SK-N-SH (cell line): ENCODE measurements around the gene PFKFB1. TPM values are rescaled to one million over a fixed set of nuclear protein-coding genes. Genes with fewer than 3 reads are reported as not detected.

ENCODE experiments used
- CTCF ChIA-PET: fragments of 300-600, 350-600 bp; formaldehyde crosslinking; extraction: SDS; loops from one replicate; lab custom pipeline; 2021; lab: Yijun Ruan, JAX
- POLR2A ChIA-PET: fragments of 350-600 bp; sonication (Branson Sonifier 250); formaldehyde crosslinking; extraction: SDS; loops from one replicate; lab custom pipeline; 2020; ENCODE audit warnings: antibody characterized with exemption, inconsistent platforms; lab: Yijun Ruan, JAX
- DNase-seq: peaks from one replicate; pipeline ENCODE4 v3.0.0; 2012
- H2AFZ ChIP-seq: fragments of 200-600 bp; sonication (generic); 2 replicates; pipeline ENCODE4 v1.8.1; 2016; ENCODE audit warnings: antibody characterized with exemption, mild to moderate bottlenecking, low read depth
- H3F3A ChIP-seq: fragments of 200-600 bp; sonication (generic); replicated peaks from 2 replicates; pipeline ENCODE3; 2016; ENCODE audit warnings: antibody characterized with exemption, mild to moderate bottlenecking; ENCODE audit not compliant: insufficient read depth
- H3K27ac ChIP-seq, 2 experiments: fragments of 200-500 bp in 1 of 2; fragments of 200-600 bp in 1 of 2; sonication (Bioruptor generic) in 1 of 2; sonication (generic), shearing (Covaris generic) in 1 of 2; 2 replicates each; pipeline versions ENCODE4 v1.5.1 to v1.6.1; 2014 to 2016; ENCODE audit warnings: low read depth in 2 of 2, inconsistent platforms in 1 of 2, low read length in 1 of 2, mild to moderate bottlenecking in 1 of 2, mixed read lengths in 1 of 2
- H3K27me3 ChIP-seq: fragments of 200-600 bp; sonication (generic), shearing (Covaris generic); 2 replicates; pipeline ENCODE4 v1.6.1; 2016; ENCODE audit warnings: mixed run types; ENCODE audit not compliant: insufficient read depth
- H3K36me3 ChIP-seq, 2 experiments: fragments of 200-500 bp in 1 of 2; fragments of 200-600 bp in 1 of 2; sonication (Bioruptor generic) in 1 of 2; sonication (generic) in 1 of 2; replicated peaks in 1 of 2; 2 replicates each; pipeline versions ENCODE3 to v1.5.1; 2014 to 2016; ENCODE audit warnings: low read length in 1 of 2, mild to moderate bottlenecking in 1 of 2; ENCODE audit not compliant: insufficient read depth in 2 of 2, control insufficient read depth in 1 of 2
- H3K4me1 ChIP-seq, 2 experiments: fragments of 200-500 bp in 1 of 2; fragments of 200-600 bp in 1 of 2; sonication (Bioruptor generic) in 1 of 2; sonication (generic), shearing (Covaris generic) in 1 of 2; 2 replicates each; pipeline versions ENCODE4 v1.5.1 to v1.6.1; 2014 to 2016; ENCODE audit warnings: low read depth in 1 of 2, low read length in 1 of 2, mixed run types in 1 of 2; ENCODE audit not compliant: insufficient read depth in 2 of 2, control insufficient read depth in 1 of 2
- H3K4me2 ChIP-seq: fragments of 200-600 bp; sonication (generic), shearing (Covaris generic); 2 replicates; pipeline ENCODE4 v1.6.1; 2017; ENCODE audit warnings: mixed run types
- H3K4me3 ChIP-seq, 2 experiments: fragments of 200-500 bp in 1 of 2; fragments of 200-600 bp in 1 of 2; sonication (Bioruptor generic) in 1 of 2; sonication (generic), shearing (Covaris generic) in 1 of 2; 2 replicates each; pipeline versions ENCODE4 v1.5.1 to v1.8.1; 2014 to 2016; ENCODE audit warnings: low read depth in 2 of 2, inconsistent platforms in 1 of 2, low read length in 1 of 2, mild to moderate bottlenecking in 1 of 2, mixed read lengths in 1 of 2, moderate library complexity in 1 of 2
- H3K79me2 ChIP-seq: fragments of 200-600 bp; sonication (generic); 2 replicates; pipeline ENCODE4 v1.8.1; 2017; ENCODE audit warnings: mild to moderate bottlenecking; ENCODE audit not compliant: insufficient read depth
- H3K9ac ChIP-seq: fragments of 200-600 bp; sonication (generic); 2 replicates; pipeline ENCODE4 v1.6.1; 2017; ENCODE audit warnings: mixed run types
- H3K9me2 ChIP-seq: fragments of 200-600 bp; sonication (generic); 2 replicates; pipeline ENCODE4 v1.6.1; 2017; ENCODE audit warnings: mixed run types
- H3K9me3 ChIP-seq: fragments of 200-600 bp; sonication (generic); 2 replicates; pipeline ENCODE4 v1.6.1; 2017; ENCODE audit warnings: mixed run types, mild to moderate bottlenecking, moderate library complexity
- H4K20me1 ChIP-seq: fragments of 200-600 bp; sonication (generic); 2 replicates; pipeline ENCODE4 v1.6.1; 2017; ENCODE audit warnings: mild to moderate bottlenecking, mixed run types; ENCODE audit not compliant: insufficient read depth
- EP300 ChIP-seq, 2 experiments: IDR thresholded peaks; 2 replicates each; pipeline versions ENCODE4 v1.4.0 to v1.6.1; 2012; ENCODE audit warnings: borderline replicate concordance in 1 of 2, low read depth in 1 of 2, low read length in 1 of 2
- EZH2phosphoT487 ChIP-seq: fragments of 200-600 bp; sonication (generic); IDR thresholded peaks from 2 replicates; pipeline ENCODE4 v1.6.1; 2017; ENCODE audit warnings: low read depth, mixed run types, mild to moderate bottlenecking, antibody characterized with exemption, moderate library complexity, borderline replicate concordance
- FOSL2 ChIP-seq: IDR thresholded peaks from 2 replicates; pipeline ENCODE4 v1.4.0; 2012; ENCODE audit warnings: low read depth, mild to moderate bottlenecking, moderate library complexity, borderline replicate concordance
- FOXM1 ChIP-seq: IDR thresholded peaks from 2 replicates; pipeline ENCODE4 v1.4.0; 2012; ENCODE audit warnings: low read depth, mild to moderate bottlenecking
- GABPA ChIP-seq: IDR thresholded peaks from 2 replicates; pipeline ENCODE4 v1.4.0; 2012; ENCODE audit warnings: low read depth, mild to moderate bottlenecking
- MAX ChIP-seq: IDR thresholded peaks from 2 replicates; pipeline ENCODE4 v1.4.0; 2012; ENCODE audit warnings: low read depth
- MEF2A ChIP-seq: IDR thresholded peaks from 2 replicates; pipeline ENCODE4 v1.4.0; 2012; ENCODE audit warnings: low read depth, borderline replicate concordance
- NRF1 ChIP-seq: IDR thresholded peaks from 2 replicates; pipeline ENCODE4 v1.6.1; 2012; ENCODE audit warnings: low read depth, mild to moderate bottlenecking, low read length
- RAD21 ChIP-seq: IDR thresholded peaks from 2 replicates; pipeline ENCODE4 v1.6.1; 2012; ENCODE audit warnings: mild to moderate bottlenecking, low read length
- RCOR1 ChIP-seq: fragments of 150-350 bp; IDR thresholded peaks from 2 replicates; pipeline ENCODE4 v1.6.1; 2017; ENCODE audit warnings: antibody characterized with exemption, low read length
- RFX5 ChIP-seq: IDR thresholded peaks from 2 replicates; pipeline ENCODE4 v1.6.1; 2012; ENCODE audit warnings: mild to moderate bottlenecking, improper control_type of control experiment, low read length
- RXRA ChIP-seq: IDR thresholded peaks from 2 replicates; pipeline ENCODE4 v1.4.0; 2012; ENCODE audit warnings: low read depth, mild to moderate bottlenecking, borderline replicate concordance
- SIN3A ChIP-seq: IDR thresholded peaks from 2 replicates; pipeline ENCODE4 v1.6.1; 2012; ENCODE audit warnings: low read depth, mild to moderate bottlenecking, low read length, moderate library complexity, borderline replicate concordance
- SMC3 ChIP-seq: IDR thresholded peaks from 2 replicates; pipeline ENCODE4 v1.6.1; 2012; ENCODE audit warnings: low read depth, low read length, improper control_type of control experiment
- TAF1 ChIP-seq: IDR thresholded peaks from 2 replicates; pipeline ENCODE4 v1.6.1; 2012; ENCODE audit warnings: low read depth, mild to moderate bottlenecking, low read length, moderate library complexity, borderline replicate concordance
- USF1 ChIP-seq: IDR thresholded peaks from 2 replicates; pipeline ENCODE4 v1.4.0; 2012; ENCODE audit warnings: low read depth, borderline replicate concordance
- ZBTB33 ChIP-seq: IDR thresholded peaks from 2 replicates; pipeline ENCODE4 v1.4.0; 2012; ENCODE audit warnings: low read depth, borderline replicate concordance
- WGBS: methylation state at CpG from one replicate; pipeline ENCODE4 v1.1.6; 2017; ENCODE audit warnings: low lambda C conversion rate; 5-methylcytosine and 5-hydroxymethylcytosine counted together
- polyA plus RNA-seq, 3 experiments: library from polyadenylated mRNA; depleted of rRNA; stranded (reverse); fragments of >200 nt; gene quantifications; 2 replicates each; pipeline ENCODE4 v1.2.3, GENCODE V29; 2012

The PFKFB1 gene
- polyA plus RNA-seq, 1 of the 3 experiments (the other 2 are of a cell fraction), result 0.12 TPM

GRCh38 chrX:54931107-54931506 lies 62.9 kb downstream of the PFKFB1 start:
- TF ChIP-seq GABPA, result no peak
- TF ChIP-seq TAF1, result no peak
- TF ChIP-seq MEF2A, result no peak
- TF ChIP-seq RXRA, result no peak
- no peak for TF ChIP-seq RFX5
- TF ChIP-seq FOXM1, result no peak
- no peak for TF ChIP-seq RCOR1
- no peak for TF ChIP-seq EZH2phosphoT487
- no peak for TF ChIP-seq MAX
- TF ChIP-seq FOSL2, result no peak
- TF ChIP-seq USF1, result no peak
- no peak for TF ChIP-seq NRF1
- TF ChIP-seq EP300 (IDR thresholded peaks at IDR 0.05; ENCODE audit: borderline replicate concordance in 1 of 2, low read depth in 1 of 2, low read length in 1 of 2), result no peak
- no peak for TF ChIP-seq ZBTB33
- no peak for TF ChIP-seq SIN3A
- no peak for TF ChIP-seq RAD21
- TF ChIP-seq SMC3, result no peak
- TF ChIP-seq, all 33 proteins: peak for 0
- Histone ChIP-seq H3K4me1 (no peaks in the 10 kb centered on the region), H4K20me1 (no peaks in the 10 kb centered on the region), H3K9me2 (no peaks in the 10 kb centered on the region), H3K4me2 (no peak overlapping the region), H3K27ac (no peak overlapping the region), H3K4me3 (no peak overlapping the region), H3F3A (no peaks in the 10 kb centered on the region), H3K9ac (no peak overlapping the region), H3K79me2 (no peaks in the 10 kb centered on the region), H2AFZ (no peak overlapping the region), H3K27me3 (no peaks in the 10 kb centered on the region; the same call in 1 of the 2 replicates), H3K9me3 (no peaks in the 10 kb centered on the region), H3K36me3 (peaks cover 6 to 24% of the 10 kb centered on the region in 2 experiments)
- ChIA-PET POLR2A (no interaction called here), CTCF (no interaction called here)
- DNase-seq, result no peak
- 47% methylated on average over 2 of the region's 2 CpGs for WGBS
